ENCODE measurements around the gene CASK. TPM values are rescaled to one million over a fixed set of nuclear protein-coding genes. Genes with fewer than 3 reads are reported as not detected.

CASK gene
- total RNA-seq, 1 experiment from 2014 or later: 29.4 TPM

DNA sequence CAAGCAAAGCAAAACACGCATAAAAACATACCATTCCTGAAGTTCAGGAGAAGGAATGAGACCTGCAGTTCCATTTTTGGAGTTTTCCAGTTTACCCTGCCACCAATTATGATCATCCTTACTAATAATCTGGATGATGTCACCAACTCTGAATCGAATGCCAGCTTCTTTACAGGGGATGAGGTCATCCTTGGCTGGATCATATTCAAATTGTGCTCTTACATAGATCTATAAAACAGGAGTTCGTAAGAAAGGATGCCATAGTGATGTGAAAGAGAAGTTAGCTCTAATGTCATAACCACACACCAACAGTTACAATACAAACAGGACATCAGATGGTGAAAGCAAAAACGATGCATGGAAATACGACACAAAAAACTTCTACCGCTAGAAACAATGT, 369.7 kb downstream of the CASK start:
- H2AFZ ChIP-seq: no peak overlapping the region
- no peaks in the 10 kb centered on the region for H4K20me1 ChIP-seq (ENCODE audit: insufficient read depth)
- no peaks in the 10 kb centered on the region for H3K4me1 ChIP-seq (replicated peaks; ENCODE audit: insufficient read depth)
- no peaks in the 10 kb centered on the region for H3F3A ChIP-seq (ENCODE audit: insufficient read depth, low read depth)
- ChIA-PET CTCF (no interaction called here), POLR2A (ENCODE audit: unreplicated experiment) (no interaction called here)
- H3K27ac ChIP-seq: no peak overlapping the region
- no peaks in the 10 kb centered on the region for H3K9me2 ChIP-seq (ENCODE audit: insufficient read depth)
- no peak overlapping the region for H3K4me2 ChIP-seq
- no peaks in the 10 kb centered on the region for H3K9me3 ChIP-seq (ENCODE audit: insufficient read depth, low read depth)
- intact Hi-C loops (cut with micrococcal nuclease; ENCODE audit: unreplicated experiment): no loop called here
- H3K79me2 ChIP-seq (ENCODE audit: low read depth): no peaks in the 10 kb centered on the region
- no peak overlapping the region for H3K4me3 ChIP-seq
- TF ChIP-seq EZH2 (IDR thresholded peaks at IDR 0.05; ENCODE audit: low read depth): no peak
- no peaks in the 10 kb centered on the region for H3K27me3 ChIP-seq (ENCODE audit: insufficient read depth, low read depth)
- BruUV-seq (replicated peaks): no TSS peak
- no peak for DNase-seq
- H3K36me3 ChIP-seq (ENCODE audit: low read depth): no peaks in the 10 kb centered on the region

DNA sequence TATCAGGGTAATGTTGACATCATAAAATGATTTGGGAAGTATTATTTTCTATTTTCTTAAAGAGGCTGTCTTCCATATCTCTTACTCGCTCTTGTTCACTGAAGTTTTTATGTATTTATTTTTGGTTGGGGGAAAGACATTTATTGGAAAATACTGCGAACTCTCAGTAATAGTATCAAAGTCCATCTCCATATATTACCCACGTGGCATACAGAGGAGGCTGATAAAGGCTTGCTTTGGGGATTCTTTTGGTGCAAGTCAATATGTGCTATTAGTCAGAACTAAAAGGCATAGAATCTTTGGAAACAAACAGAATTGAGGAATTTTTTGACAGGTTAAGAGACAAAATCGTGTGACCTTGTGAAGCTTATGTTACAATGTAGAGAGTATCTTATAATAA, 374.9 kb downstream of the CASK start:
- Histone ChIP-seq H3K9me2 (ENCODE audit: insufficient read depth) (no peaks in the 10 kb centered on the region), H4K20me1 (ENCODE audit: insufficient read depth) (no peaks in the 10 kb centered on the region), H3K36me3 (ENCODE audit: low read depth) (no peaks in the 10 kb centered on the region), H3K9me3 (ENCODE audit: insufficient read depth, low read depth) (no peaks in the 10 kb centered on the region), H3K27ac (no peak overlapping the region), H2AFZ (no peak overlapping the region), H3K27me3 (ENCODE audit: insufficient read depth, low read depth) (no peaks in the 10 kb centered on the region), H3K4me2 (no peak overlapping the region), H3K4me3 (no peak overlapping the region), H3K4me1 (replicated peaks; ENCODE audit: insufficient read depth) (no peaks in the 10 kb centered on the region), H3F3A (ENCODE audit: insufficient read depth, low read depth) (no peaks in the 10 kb centered on the region), H3K79me2 (ENCODE audit: low read depth) (no peaks in the 10 kb centered on the region)
- POLR2A ChIA-PET (ENCODE audit: unreplicated experiment): no interaction called here
- TF ChIP-seq, protein P1, sequence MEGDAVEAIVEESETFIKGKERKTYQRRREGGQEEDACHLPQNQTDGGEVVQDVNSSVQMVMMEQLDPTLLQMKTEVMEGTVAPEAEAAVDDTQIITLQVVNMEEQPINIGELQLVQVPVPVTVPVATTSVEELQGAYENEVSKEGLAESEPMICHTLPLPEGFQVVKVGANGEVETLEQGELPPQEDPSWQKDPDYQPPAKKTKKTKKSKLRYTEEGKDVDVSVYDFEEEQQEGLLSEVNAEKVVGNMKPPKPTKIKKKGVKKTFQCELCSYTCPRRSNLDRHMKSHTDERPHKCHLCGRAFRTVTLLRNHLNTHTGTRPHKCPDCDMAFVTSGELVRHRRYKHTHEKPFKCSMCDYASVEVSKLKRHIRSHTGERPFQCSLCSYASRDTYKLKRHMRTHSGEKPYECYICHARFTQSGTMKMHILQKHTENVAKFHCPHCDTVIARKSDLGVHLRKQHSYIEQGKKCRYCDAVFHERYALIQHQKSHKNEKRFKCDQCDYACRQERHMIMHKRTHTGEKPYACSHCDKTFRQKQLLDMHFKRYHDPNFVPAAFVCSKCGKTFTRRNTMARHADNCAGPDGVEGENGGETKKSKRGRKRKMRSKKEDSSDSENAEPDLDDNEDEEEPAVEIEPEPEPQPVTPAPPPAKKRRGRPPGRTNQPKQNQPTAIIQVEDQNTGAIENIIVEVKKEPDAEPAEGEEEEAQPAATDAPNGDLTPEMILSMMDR (conservative IDR thresholded peaks at IDR 0.05): no peak
- intact Hi-C loops (cut with micrococcal nuclease; ENCODE audit: unreplicated experiment): no loop called here
- CTCF ChIA-PET: no interaction called here
- no peak for DNase-seq
- no TSS peak for BruUV-seq (replicated peaks)

DNA sequence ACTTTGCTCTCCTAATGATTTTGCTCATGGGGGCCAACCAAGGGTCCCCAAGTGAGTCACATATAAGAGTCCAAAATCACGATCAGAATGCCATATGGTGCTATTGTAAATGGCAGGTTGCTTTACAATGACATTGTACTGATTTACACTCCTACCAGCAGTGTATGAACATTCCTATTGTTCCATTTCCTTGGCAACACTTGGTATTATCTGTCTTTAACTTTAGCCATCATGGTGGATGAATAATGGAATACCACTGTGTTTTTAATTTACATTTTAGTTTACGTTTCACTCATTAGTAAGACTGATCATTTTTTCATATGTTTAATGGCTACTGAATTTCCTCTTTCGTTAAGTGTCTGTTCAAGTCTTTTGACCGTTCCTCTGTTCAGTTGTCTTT, 379.7 kb downstream of the CASK start:
- H3K4me2 ChIP-seq: no peak overlapping the region
- no peaks in the 10 kb centered on the region for H3K27me3 ChIP-seq (ENCODE audit: insufficient read depth, low read depth)
- no peak overlapping the region for H3K27ac ChIP-seq
- no peaks in the 10 kb centered on the region for H3K79me2 ChIP-seq (ENCODE audit: low read depth)
- H4K20me1 ChIP-seq (ENCODE audit: insufficient read depth): no peaks in the 10 kb centered on the region
- H3K9me3 ChIP-seq (ENCODE audit: insufficient read depth, low read depth): no peaks in the 10 kb centered on the region
- H3K9me2 ChIP-seq (ENCODE audit: insufficient read depth): no peaks in the 10 kb centered on the region
- ChIA-PET POLR2A (ENCODE audit: unreplicated experiment) (no interaction called here), CTCF (no interaction called here)
- no peaks in the 10 kb centered on the region for H3K36me3 ChIP-seq (ENCODE audit: low read depth)
- H3K4me3 ChIP-seq: no peak overlapping the region
- intact Hi-C loops (cut with micrococcal nuclease; ENCODE audit: unreplicated experiment): no loop called here
- no peaks in the 10 kb centered on the region for H3K4me1 ChIP-seq (replicated peaks; ENCODE audit: insufficient read depth)
- TF ChIP-seq EZH2 (IDR thresholded peaks at IDR 0.05; ENCODE audit: low read depth): no peak
- TF ChIP-seq, protein P1 (conservative IDR thresholded peaks at IDR 0.05): no peak
- no peak for DNase-seq
- no peaks in the 10 kb centered on the region for H3F3A ChIP-seq (ENCODE audit: insufficient read depth, low read depth)
- H2AFZ ChIP-seq: no peak overlapping the region
- BruUV-seq (replicated peaks): no TSS peak

DNA sequence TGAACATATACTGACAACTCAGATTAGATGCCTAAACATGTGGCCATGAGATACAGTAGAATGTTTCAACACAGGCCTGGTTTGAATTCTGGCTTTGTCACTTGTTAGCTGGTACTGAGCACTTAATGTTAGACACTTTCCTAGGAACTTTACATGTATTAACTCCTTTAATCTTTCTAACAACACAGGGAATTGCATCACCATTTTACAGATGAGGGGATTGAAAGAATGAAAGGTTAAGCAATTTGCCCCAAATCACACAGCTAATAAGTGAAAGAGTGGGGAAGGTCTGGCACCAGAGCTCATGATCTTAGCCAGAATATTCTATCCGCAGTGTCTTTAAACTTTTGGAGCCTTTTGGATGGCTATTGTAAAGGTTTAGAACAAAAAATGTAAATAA, 380.3 kb downstream of the CASK start:
- no peaks in the 10 kb centered on the region for H3K9me3 ChIP-seq (ENCODE audit: insufficient read depth, low read depth)
- no peaks in the 10 kb centered on the region for H3K36me3 ChIP-seq (ENCODE audit: low read depth)
- H3K4me2 ChIP-seq: no peak overlapping the region
- H4K20me1 ChIP-seq (ENCODE audit: insufficient read depth): no peaks in the 10 kb centered on the region
- CTCF ChIA-PET: no interaction called here
- BruUV-seq (replicated peaks): no TSS peak
- no peaks in the 10 kb centered on the region for H3K79me2 ChIP-seq (ENCODE audit: low read depth)
- H3K9me2 ChIP-seq (ENCODE audit: insufficient read depth): no peaks in the 10 kb centered on the region
- POLR2A ChIA-PET (ENCODE audit: unreplicated experiment): interaction anchor here (0.7 kb wide), 1 partner anchor 552 kb away, joined by 3 read pairs; no protein-coding TSS in a partner anchor
- TF ChIP-seq, protein P1 (conservative IDR thresholded peaks at IDR 0.05): no peak
- no peak for TF ChIP-seq EZH2 (IDR thresholded peaks at IDR 0.05; ENCODE audit: low read depth)
- H3K4me1 ChIP-seq (replicated peaks; ENCODE audit: insufficient read depth): no peaks in the 10 kb centered on the region
- no peak for DNase-seq
- H3K4me3 ChIP-seq: no peak overlapping the region
- H2AFZ ChIP-seq: no peak overlapping the region
- intact Hi-C loops (cut with micrococcal nuclease; ENCODE audit: unreplicated experiment): no loop called here
- no peaks in the 10 kb centered on the region for H3F3A ChIP-seq (ENCODE audit: insufficient read depth, low read depth)
- no peaks in the 10 kb centered on the region for H3K27me3 ChIP-seq (ENCODE audit: insufficient read depth, low read depth)
- no peak overlapping the region for H3K27ac ChIP-seq

All from PC-9 (cell line).